H1 (cell line): ENCODE results near the gene VPS54. TPM values are rescaled to one million over a fixed set of nuclear protein-coding genes. Genes with fewer than 3 reads are reported as not detected.

Experiments used
- EGR1 ChIP-seq: IDR thresholded peaks from 2 replicates; pipeline ENCODE4 v1.6.1; 2011; ENCODE audit warnings: low read depth, low read length, borderline replicate concordance
- FOSL1 ChIP-seq: IDR thresholded peaks from 2 replicates; pipeline ENCODE4 v1.6.1; 2011; ENCODE audit warnings: mild to moderate bottlenecking, low read depth, low read length, moderate library complexity; ENCODE audit not compliant: insufficient read depth
- JUND ChIP-seq: IDR thresholded peaks from 2 replicates; pipeline ENCODE4 v1.6.1; 2011; ENCODE audit warnings: mild to moderate bottlenecking, improper control_type of control experiment, low read length
- KDM1A ChIP-seq: fragments of 200-600, 300-600 bp; sonication (generic); IDR thresholded peaks from 2 replicates; pipeline ENCODE4 v1.7.1; 2016; ENCODE audit warnings: mild to moderate bottlenecking, low read length, borderline replicate concordance
- polyA plus RNA-seq, 7 experiments: library from polyadenylated mRNA; depleted of rRNA in 3 of 7; stranded (reverse) in 5 of 7; unstranded in 2 of 7; fragments of >200 nt in 5 of 7; fragments of 200-250 nt in 2 of 7; gene quantifications; 1 replicate in 5 of 7; 2 replicates in 1 of 7; 4 replicates in 1 of 7; pipeline versions ENCODE4 v1.2.1 to v1.2.3, GENCODE V29; 2011 to 2013; ENCODE audit warnings: missing spikeins in 2 of 7, mixed read lengths in 2 of 7
- total RNA-seq: library from RNA; stranded (reverse); fragmentation: NEBNext Ultra II Directional; extraction: Animal tissue kit (Norgen Biotek cat#: 25700); gene quantifications from 2 replicates; pipeline ENCODE4 v1.2.1, GENCODE V29; 2021

Gene VPS54
- total and polyA plus RNA-seq, 2 of the 8 experiments (the other 6 are each of a cell fraction or from before 2014, with no cell fraction given): 3.6 to 13.2 TPM

GRCh38 chr2:64008434-64009009 is 10.7 kb downstream of the VPS54 start (continued):
- TF ChIP-seq KDM1A: no peak
- no peak for TF ChIP-seq EGR1
- TF ChIP-seq FOSL1: no peak
- no peak for TF ChIP-seq JUND
- TF ChIP-seq, all 59 proteins: peak for 0
